Type B pancreatic cell (in vitro differentiated cells): Measurements from ENCODE around the gene EPHA1. TPM values are rescaled to one million over a fixed set of nuclear protein-coding genes. Genes with fewer than 3 reads are reported as not detected.
A peak's percentile ranks its signal among the peaks of the same experiment; 100 is the strongest.

Experiments
- DNase-seq: peaks from one replicate; pipeline ENCODE4 v3.0.0; 2021; ENCODE audit warnings: mixed read lengths; ENCODE audit not compliant: unreplicated experiment; ENCODE audit errors: extremely low spot score
- H3K27ac Mint-ChIP-seq: 2 replicates; pipeline ENCODE4 v1.8.0; 2021; ENCODE audit warnings: mild to moderate bottlenecking, mixed read lengths
- H3K27me3 Mint-ChIP-seq: 2 replicates; pipeline ENCODE4 v1.8.0; 2021; ENCODE audit warnings: mixed read lengths
- H3K36me3 Mint-ChIP-seq: 2 replicates; pipeline ENCODE4 v1.8.0; 2021; ENCODE audit warnings: mixed read lengths
- H3K4me1 Mint-ChIP-seq: one replicate; pipeline ENCODE4 v1.8.0; 2021; ENCODE audit warnings: mixed read lengths; ENCODE audit not compliant: unreplicated experiment
- H3K4me3 Mint-ChIP-seq: 2 replicates; pipeline ENCODE4 v1.8.0; 2021; ENCODE audit warnings: mild to moderate bottlenecking, mixed read lengths
- H3K9me3 Mint-ChIP-seq: 2 replicates; pipeline ENCODE4 v1.8.0; 2021; ENCODE audit warnings: mixed read lengths
- total RNA-seq: library from RNA; stranded (reverse); gene quantifications from 2 replicates; pipeline ENCODE4 v1.2.1, GENCODE V29; 2021; ENCODE audit warnings: low replicate concordance
- TF ChIP-seq, protein P1 (sequence below): fragments of 200-600 bp; sonication (generic); conservative IDR thresholded peaks from 2 replicates; pipeline ENCODE4 v1.5.0; 2021; ENCODE audit warnings: antibody characterized with exemption, mild to moderate bottlenecking

The EPHA1 gene
- total RNA-seq, 1 donor from 2014 or later = 18.0 TPM

DNA sequence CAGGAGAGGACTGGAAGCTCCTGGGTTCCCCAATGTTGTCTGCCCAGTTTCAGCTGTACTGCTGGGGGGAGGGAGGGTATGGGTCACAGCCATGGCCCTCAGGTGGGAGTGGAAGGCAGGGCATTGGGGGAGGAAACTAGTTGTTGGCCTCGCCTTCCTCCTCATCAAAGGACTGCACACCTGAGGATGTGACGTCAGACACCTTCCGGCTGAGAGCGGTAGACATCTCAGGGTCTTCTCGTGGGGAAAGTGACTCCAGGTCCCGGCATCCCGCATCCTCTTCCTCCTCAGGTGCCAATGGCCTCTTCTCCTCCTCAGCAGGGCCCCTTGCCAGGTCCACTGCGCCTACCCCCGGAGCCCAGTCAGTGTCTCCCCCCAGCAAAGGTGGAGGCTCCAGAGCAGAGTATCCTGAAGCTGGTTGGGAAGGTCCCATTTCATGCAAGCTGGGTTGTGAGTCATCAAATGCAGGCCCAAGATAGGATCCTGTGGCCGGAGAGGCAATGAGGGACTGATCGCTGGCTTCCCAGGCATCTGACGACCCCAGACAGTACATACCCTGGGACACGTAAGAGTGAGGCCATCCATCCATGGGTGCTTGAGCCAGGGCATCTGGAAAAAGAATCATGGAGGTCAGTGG lies 52.1 kb downstream of the EPHA1 start:
- peaks cover 13% of the 10 kb centered on the region for H3K4me1 Mint-ChIP-seq
- TF ChIP-seq, protein P1, sequence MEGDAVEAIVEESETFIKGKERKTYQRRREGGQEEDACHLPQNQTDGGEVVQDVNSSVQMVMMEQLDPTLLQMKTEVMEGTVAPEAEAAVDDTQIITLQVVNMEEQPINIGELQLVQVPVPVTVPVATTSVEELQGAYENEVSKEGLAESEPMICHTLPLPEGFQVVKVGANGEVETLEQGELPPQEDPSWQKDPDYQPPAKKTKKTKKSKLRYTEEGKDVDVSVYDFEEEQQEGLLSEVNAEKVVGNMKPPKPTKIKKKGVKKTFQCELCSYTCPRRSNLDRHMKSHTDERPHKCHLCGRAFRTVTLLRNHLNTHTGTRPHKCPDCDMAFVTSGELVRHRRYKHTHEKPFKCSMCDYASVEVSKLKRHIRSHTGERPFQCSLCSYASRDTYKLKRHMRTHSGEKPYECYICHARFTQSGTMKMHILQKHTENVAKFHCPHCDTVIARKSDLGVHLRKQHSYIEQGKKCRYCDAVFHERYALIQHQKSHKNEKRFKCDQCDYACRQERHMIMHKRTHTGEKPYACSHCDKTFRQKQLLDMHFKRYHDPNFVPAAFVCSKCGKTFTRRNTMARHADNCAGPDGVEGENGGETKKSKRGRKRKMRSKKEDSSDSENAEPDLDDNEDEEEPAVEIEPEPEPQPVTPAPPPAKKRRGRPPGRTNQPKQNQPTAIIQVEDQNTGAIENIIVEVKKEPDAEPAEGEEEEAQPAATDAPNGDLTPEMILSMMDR = no peak
- H3K4me3 Mint-ChIP-seq = no peak overlapping the region
- H3K36me3 Mint-ChIP-seq = peaks cover 8% of the 10 kb centered on the region
- H3K27me3 Mint-ChIP-seq = peaks cover 53% of the 10 kb centered on the region
- DNase-seq = no peak
- H3K27ac Mint-ChIP-seq = no peak overlapping the region
- H3K9me3 Mint-ChIP-seq = no peaks in the 10 kb centered on the region

DNA sequence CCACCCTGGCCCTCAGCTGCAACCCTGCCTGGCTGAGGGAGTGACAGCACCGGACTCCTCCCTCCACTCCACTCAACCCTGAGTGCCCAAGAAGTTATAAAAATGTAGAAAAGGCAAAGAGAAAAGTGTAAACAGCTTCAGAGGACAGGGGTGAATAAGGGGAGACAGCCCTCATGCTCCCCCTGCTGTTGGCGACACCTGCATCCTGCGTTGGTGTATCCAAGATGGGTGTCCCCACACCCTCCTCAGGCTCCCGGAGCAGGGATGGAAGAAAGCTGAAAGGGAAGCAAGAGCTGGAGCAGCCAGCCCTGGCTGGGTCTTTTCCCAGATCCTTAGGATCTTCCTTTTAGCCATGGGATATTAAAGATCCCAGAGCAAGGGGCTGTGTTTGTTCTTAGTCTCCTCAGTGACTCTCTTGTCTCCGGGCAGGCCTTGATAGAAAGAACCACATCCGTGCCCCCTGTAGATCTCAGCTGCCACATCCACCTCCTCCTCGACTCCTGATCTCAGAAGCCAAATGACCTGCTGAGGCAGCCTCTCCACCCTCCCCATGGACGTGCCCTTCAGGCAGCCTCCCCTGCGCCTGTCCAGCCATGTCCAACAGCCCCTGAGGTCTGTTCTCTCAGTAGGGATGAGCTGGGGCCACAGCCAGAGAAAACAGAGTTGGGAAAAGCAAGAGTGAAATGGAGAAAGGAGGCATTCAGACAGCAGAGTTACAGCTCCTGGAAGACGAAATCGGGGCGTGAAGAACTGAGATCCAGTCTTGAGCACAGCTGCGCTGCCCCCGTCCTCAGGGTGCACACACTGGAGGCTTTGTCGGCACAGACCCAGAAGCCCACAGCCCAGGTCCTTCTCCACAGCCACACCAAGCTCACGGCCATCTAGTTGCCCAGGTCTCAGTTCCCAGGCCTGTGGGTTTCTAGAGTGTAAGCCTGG lies 52.9 kb downstream of the EPHA1 start:
- H3K27me3 Mint-ChIP-seq = peaks cover 49% of the 10 kb centered on the region
- no peak overlapping the region for H3K27ac Mint-ChIP-seq
- peaks cover 8% of the 10 kb centered on the region for H3K36me3 Mint-ChIP-seq
- H3K9me3 Mint-ChIP-seq = no peaks in the 10 kb centered on the region
- H3K4me1 Mint-ChIP-seq = peaks cover 13% of the 10 kb centered on the region
- no peak for DNase-seq
- TF ChIP-seq, protein P1 = no peak
- no peak overlapping the region for H3K4me3 Mint-ChIP-seq

DNA sequence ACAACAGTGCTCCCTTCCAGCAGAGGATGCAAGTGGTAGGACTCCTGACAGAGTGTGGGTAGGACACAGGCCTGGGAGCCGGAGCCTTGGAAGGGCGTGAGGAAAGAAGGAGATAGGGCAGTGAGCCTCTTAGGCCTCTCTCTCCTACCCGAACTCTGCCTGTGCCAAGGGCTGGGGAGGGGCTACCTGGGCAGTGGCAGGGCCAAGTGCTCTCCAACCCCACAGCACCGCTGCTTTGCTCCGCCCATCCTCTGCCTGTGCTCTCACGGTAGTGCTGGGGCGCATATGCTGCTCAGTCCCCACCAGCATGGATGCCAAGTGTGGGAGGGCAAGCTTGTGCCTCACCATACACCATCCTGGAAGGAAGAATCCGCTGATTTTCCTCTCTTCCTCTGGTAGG lies 53.7 kb downstream of the EPHA1 start:
- H3K9me3 Mint-ChIP-seq = no peaks in the 10 kb centered on the region
- DNase-seq = no peak
- TF ChIP-seq, protein P1 = no peak
- H3K27ac Mint-ChIP-seq = no peak overlapping the region
- H3K27me3 Mint-ChIP-seq = peaks cover 42% of the 10 kb centered on the region
- H3K4me3 Mint-ChIP-seq = no peak overlapping the region
- peaks cover 9% of the 10 kb centered on the region for H3K4me1 Mint-ChIP-seq
- peaks cover 8% of the 10 kb centered on the region for H3K36me3 Mint-ChIP-seq

DNA sequence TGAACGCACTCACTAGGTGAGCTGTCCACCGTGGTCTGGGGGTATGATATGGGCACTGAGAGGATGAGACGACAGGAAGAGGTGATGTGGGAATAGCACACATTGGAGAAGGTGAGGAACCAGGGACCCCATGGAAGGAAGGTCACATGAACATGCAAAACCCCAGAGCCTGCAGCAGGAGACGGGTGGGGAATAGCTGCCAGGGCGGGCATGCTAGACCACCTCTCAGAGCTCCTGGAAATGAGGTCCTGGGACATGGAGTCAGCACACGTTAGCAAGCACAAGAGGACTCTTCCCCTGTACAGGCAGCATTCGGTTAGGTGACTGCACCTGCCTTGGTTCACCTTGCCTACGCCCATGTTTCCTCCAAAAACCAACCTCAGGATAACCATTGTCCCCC lies 54.3 kb downstream of the EPHA1 start:
- DNase-seq = no peak
- Mint-ChIP-seq H3K4me3 (no peak overlapping the region), H3K27me3 (peaks cover 42% of the 10 kb centered on the region), H3K9me3 (no peaks in the 10 kb centered on the region), H3K36me3 (peaks cover 7% of the 10 kb centered on the region), H3K27ac (no peak overlapping the region), H3K4me1 (peaks cover 9% of the 10 kb centered on the region)
- TF ChIP-seq, protein P1 = no peak

DNA sequence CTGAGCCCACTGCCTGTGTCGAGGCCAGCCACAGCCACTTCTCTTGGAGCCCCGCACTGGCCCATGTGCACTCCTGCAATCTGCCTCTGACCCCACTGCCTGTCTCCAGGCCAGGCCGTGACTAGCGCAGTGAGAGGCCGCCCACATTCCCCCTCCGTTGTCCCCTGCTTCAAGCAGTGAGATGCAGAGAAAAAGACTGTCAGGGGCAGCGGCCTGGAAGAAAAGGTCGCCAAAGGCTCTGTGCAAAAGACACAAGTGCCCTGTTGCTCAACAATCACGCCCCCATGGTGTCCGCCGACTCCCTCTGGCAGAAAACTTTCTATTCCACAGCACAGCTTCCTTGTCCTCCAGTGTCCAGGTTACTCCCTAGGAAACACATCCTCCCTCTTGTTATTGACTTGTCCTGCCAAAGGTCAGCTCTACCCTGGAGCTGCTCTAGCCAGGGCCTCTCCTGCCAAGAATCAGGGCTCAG lies 56.1 kb downstream of the EPHA1 start:
- no peak overlapping the region for H3K4me3 Mint-ChIP-seq

More for the DNA sequence above, 56.1 kb downstream of the EPHA1 start:
- Mint-ChIP-seq H3K9me3 (no peaks in the 10 kb centered on the region), H3K27me3 (peaks cover 34% of the 10 kb centered on the region), H3K27ac (peak overlapping the region; percentile 46), H3K4me1 (peaks cover 9% of the 10 kb centered on the region), H3K36me3 (peaks cover 3% of the 10 kb centered on the region)
- DNase-seq = no peak
- TF ChIP-seq, protein P1 = no peak
